ENCODE measurements around the gene MYO9B. TPM values are rescaled to one million over a fixed set of nuclear protein-coding genes. Genes with fewer than 3 reads are reported as not detected.

Gene MYO9B
- total RNA-seq, 1 donor from 2014 or later, result 137 TPM

- DNase-seq (ENCODE audit: low spot score), result no peak
- Mint-ChIP-seq H3K4me3 (no peak overlapping the region), H3K9me3 (no peaks in the 10 kb centered on the region), H3K4me1 (ENCODE audit: low read depth) (no peaks in the 10 kb centered on the region), H3K36me3 (ENCODE audit: low read depth) (peaks cover 60% of the 10 kb centered on the region), H3K27ac (no peak overlapping the region), H3K27me3 (ENCODE audit: insufficient read depth) (no peaks in the 10 kb centered on the region)
- intact Hi-C loops (cut with micrococcal nuclease), result no loop called here
Measured at GRCh38 chr19:17200408-17201079, 125.0 kb downstream of the MYO9B start.

GRCh38 chr19:17202249-17202648 is 126.7 kb downstream of the MYO9B start:
- H3K9me3 Mint-ChIP-seq, result no peaks in the 10 kb centered on the region
- DNase-seq (ENCODE audit: low spot score), result no peak
- no peaks in the 10 kb centered on the region for H3K27me3 Mint-ChIP-seq (ENCODE audit: insufficient read depth)
- H3K27ac Mint-ChIP-seq, result no peak overlapping the region
- no peaks in the 10 kb centered on the region for H3K4me1 Mint-ChIP-seq (ENCODE audit: low read depth)
- H3K36me3 Mint-ChIP-seq (ENCODE audit: low read depth), result peaks cover 57% of the 10 kb centered on the region
- intact Hi-C loops (cut with micrococcal nuclease), result no loop called here
- H3K4me3 Mint-ChIP-seq, result no peak overlapping the region

- no peak overlapping the region for H3K4me3 Mint-ChIP-seq
- intact Hi-C loops (cut with micrococcal nuclease), result no loop called here
- H3K9me3 Mint-ChIP-seq, result no peaks in the 10 kb centered on the region
- H3K27me3 Mint-ChIP-seq (ENCODE audit: insufficient read depth), result no peaks in the 10 kb centered on the region
- no peaks in the 10 kb centered on the region for H3K4me1 Mint-ChIP-seq (ENCODE audit: low read depth)
- H3K27ac Mint-ChIP-seq, result no peak overlapping the region
- peaks cover 56% of the 10 kb centered on the region for H3K36me3 Mint-ChIP-seq (ENCODE audit: low read depth)
- DNase-seq (ENCODE audit: low spot score), result no peak
Measured at GRCh38 chr19:17202713-17203112, 127.1 kb downstream of the MYO9B start.

GRCh38 chr19:17205237-17206140 is 129.9 kb downstream of the MYO9B start:
- Mint-ChIP-seq H3K4me3 (no peak overlapping the region), H3K27ac (no peak overlapping the region), H3K9me3 (no peaks in the 10 kb centered on the region), H3K36me3 (ENCODE audit: low read depth) (peaks cover 47% of the 10 kb centered on the region), H3K4me1 (ENCODE audit: low read depth) (peaks cover 8% of the 10 kb centered on the region), H3K27me3 (ENCODE audit: insufficient read depth) (no peaks in the 10 kb centered on the region)
- intact Hi-C loops (cut with micrococcal nuclease), result loop anchor here (1.0 to 2.0 kb wide), 2 partner anchors 29 to 77 kb away; no protein-coding TSS in a partner anchor
- DNase-seq (ENCODE audit: low spot score), result peak; percentile 44

GRCh38 chr19:17206736-17207581 is 131.4 kb downstream of the MYO9B start:
- peaks cover 8% of the 10 kb centered on the region for H3K4me1 Mint-ChIP-seq (ENCODE audit: low read depth)
- no peak overlapping the region for H3K4me3 Mint-ChIP-seq
- no peak overlapping the region for H3K27ac Mint-ChIP-seq
- H3K36me3 Mint-ChIP-seq (ENCODE audit: low read depth), result peaks cover 34% of the 10 kb centered on the region
- no peaks in the 10 kb centered on the region for H3K27me3 Mint-ChIP-seq (ENCODE audit: insufficient read depth)
- no peak for DNase-seq (ENCODE audit: low spot score)
- intact Hi-C loops (cut with micrococcal nuclease), result no loop called here
- no peaks in the 10 kb centered on the region for H3K9me3 Mint-ChIP-seq

- Mint-ChIP-seq H3K27ac (peak overlapping the region; percentile 70), H3K27me3 (ENCODE audit: insufficient read depth) (no peaks in the 10 kb centered on the region), H3K4me3 (no peak overlapping the region), H3K36me3 (ENCODE audit: low read depth) (peaks cover 24% of the 10 kb centered on the region), H3K4me1 (ENCODE audit: low read depth) (peaks cover 10% of the 10 kb centered on the region), H3K9me3 (no peaks in the 10 kb centered on the region)
- intact Hi-C loops (cut with micrococcal nuclease), result no loop called here
- DNase-seq (ENCODE audit: low spot score), result peak; percentile 23
Measured at GRCh38 chr19:17209126-17210036, 133.8 kb downstream of the MYO9B start.

- intact Hi-C loops (cut with micrococcal nuclease), result no loop called here
- Mint-ChIP-seq H3K27me3 (ENCODE audit: insufficient read depth) (no peaks in the 10 kb centered on the region), H3K4me1 (ENCODE audit: low read depth) (peaks cover 19% of the 10 kb centered on the region), H3K4me3 (no peak overlapping the region), H3K36me3 (ENCODE audit: low read depth) (peaks cover 27% of the 10 kb centered on the region), H3K27ac (no peak overlapping the region), H3K9me3 (no peaks in the 10 kb centered on the region)
- no peak for DNase-seq (ENCODE audit: low spot score)
Measured at GRCh38 chr19:17210296-17210695, 134.7 kb downstream of the MYO9B start.

- Mint-ChIP-seq H3K4me3 (no peak overlapping the region), H3K27ac (no peak overlapping the region), H3K4me1 (ENCODE audit: low read depth) (peaks cover 19% of the 10 kb centered on the region), H3K36me3 (ENCODE audit: low read depth) (peaks cover 29% of the 10 kb centered on the region), H3K9me3 (no peaks in the 10 kb centered on the region), H3K27me3 (ENCODE audit: insufficient read depth) (no peaks in the 10 kb centered on the region)
- no peak for DNase-seq (ENCODE audit: low spot score)
- intact Hi-C loops (cut with micrococcal nuclease), result no loop called here
Measured at GRCh38 chr19:17211547-17212446, 136.2 kb downstream of the MYO9B start.

GRCh38 chr19:17213334-17213733 is 137.8 kb downstream of the MYO9B start:
- Mint-ChIP-seq H3K9me3 (no peaks in the 10 kb centered on the region), H3K4me1 (ENCODE audit: low read depth) (peaks cover 19% of the 10 kb centered on the region), H3K4me3 (no peak overlapping the region), H3K27me3 (ENCODE audit: insufficient read depth) (no peaks in the 10 kb centered on the region), H3K27ac (no peak overlapping the region), H3K36me3 (ENCODE audit: low read depth) (peaks cover 35% of the 10 kb centered on the region)
- intact Hi-C loops (cut with micrococcal nuclease), result no loop called here
- no peak for DNase-seq (ENCODE audit: low spot score)

GRCh38 chr19:17214508-17215126 is 139.0 kb downstream of the MYO9B start:
- intact Hi-C loops (cut with micrococcal nuclease), result loop anchor here (1.0 kb wide), 5 partner anchors 12 to 139 kb away; partner anchors contain the start of genes BABAM1, DDA1, HAUS8 and MYO9B
- peak overlapping the region; percentile 91 for H3K4me3 Mint-ChIP-seq
- no peaks in the 10 kb centered on the region for H3K27me3 Mint-ChIP-seq (ENCODE audit: insufficient read depth)
- H3K4me1 Mint-ChIP-seq (ENCODE audit: low read depth), result peaks cover 11% of the 10 kb centered on the region
- peak overlapping the region; percentile 99 for H3K27ac Mint-ChIP-seq
- H3K9me3 Mint-ChIP-seq, result no peaks in the 10 kb centered on the region
- DNase-seq (ENCODE audit: low spot score), result no peak
- H3K36me3 Mint-ChIP-seq (ENCODE audit: low read depth), result peaks cover 34% of the 10 kb centered on the region

Measured in activated T-helper 1 cell treated with anti-CD3 and anti-CD28 coated beads, Interleukin-12 subunit alpha, Interleukin-12 subunit beta, Interleukin-2, Interleukin-4 antibody, amounts not matched to agents 30 ng/mL and 10 ng/mL and 1 ng/mL, durations not matched to agents 14 hours and 24 hours and 36 hours (primary cell).